Type B pancreatic cell (in vitro differentiated cells): ENCODE results near the gene HNF1A. TPM values are rescaled to one million over a fixed set of nuclear protein-coding genes. Genes with fewer than 3 reads are reported as not detected.

Source experiments
- DNase-seq: peaks from one replicate; pipeline ENCODE4 v3.0.0; 2021; ENCODE audit warnings: mixed read lengths; ENCODE audit not compliant: unreplicated experiment; ENCODE audit errors: extremely low spot score
- H3K27ac Mint-ChIP-seq: 2 replicates; pipeline ENCODE4 v1.8.0; 2021; ENCODE audit warnings: mild to moderate bottlenecking, mixed read lengths
- H3K27me3 Mint-ChIP-seq: 2 replicates; pipeline ENCODE4 v1.8.0; 2021; ENCODE audit warnings: mixed read lengths
- H3K36me3 Mint-ChIP-seq: 2 replicates; pipeline ENCODE4 v1.8.0; 2021; ENCODE audit warnings: mixed read lengths
- H3K4me1 Mint-ChIP-seq: one replicate; pipeline ENCODE4 v1.8.0; 2021; ENCODE audit warnings: mixed read lengths; ENCODE audit not compliant: unreplicated experiment
- H3K4me3 Mint-ChIP-seq: 2 replicates; pipeline ENCODE4 v1.8.0; 2021; ENCODE audit warnings: mild to moderate bottlenecking, mixed read lengths
- H3K9me3 Mint-ChIP-seq: 2 replicates; pipeline ENCODE4 v1.8.0; 2021; ENCODE audit warnings: mixed read lengths
- total RNA-seq: library from RNA; stranded (reverse); gene quantifications from 2 replicates; pipeline ENCODE4 v1.2.1, GENCODE V29; 2021; ENCODE audit warnings: low replicate concordance
- TF ChIP-seq, protein P1 (sequence below): fragments of 200-600 bp; sonication (generic); conservative IDR thresholded peaks from 2 replicates; pipeline ENCODE4 v1.5.0; 2021; ENCODE audit warnings: antibody characterized with exemption, mild to moderate bottlenecking

HNF1A gene
- total RNA-seq, 1 donor from 2014 or later, result 7.2 TPM

DNA sequence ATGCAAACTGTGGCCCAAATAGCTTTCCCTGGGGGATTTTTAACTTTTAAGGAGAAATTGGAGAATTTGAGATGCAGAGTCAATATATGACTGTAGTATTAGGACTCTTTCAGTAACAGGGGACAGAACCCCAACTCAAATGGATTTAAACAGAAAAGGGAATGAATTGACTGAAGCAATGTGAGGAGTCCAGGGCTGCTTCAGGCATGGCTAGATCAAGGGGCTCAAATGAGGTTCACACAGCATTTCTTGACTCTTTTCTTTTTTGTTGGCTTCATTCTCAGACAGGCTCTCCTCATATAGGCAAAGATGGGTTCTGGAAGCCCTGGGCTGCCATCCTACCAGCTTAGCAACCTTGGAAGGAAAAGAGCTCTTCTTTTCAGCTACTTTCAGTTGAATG lies 13.6 kb downstream of the HNF1A start:
- Mint-ChIP-seq H3K27ac (no peak overlapping the region), H3K27me3 (peaks cover 25% of the 10 kb centered on the region), H3K36me3 (no peaks in the 10 kb centered on the region), H3K4me3 (no peak overlapping the region), H3K4me1 (no peaks in the 10 kb centered on the region), H3K9me3 (no peaks in the 10 kb centered on the region)
- DNase-seq, result no peak
- TF ChIP-seq, protein P1, sequence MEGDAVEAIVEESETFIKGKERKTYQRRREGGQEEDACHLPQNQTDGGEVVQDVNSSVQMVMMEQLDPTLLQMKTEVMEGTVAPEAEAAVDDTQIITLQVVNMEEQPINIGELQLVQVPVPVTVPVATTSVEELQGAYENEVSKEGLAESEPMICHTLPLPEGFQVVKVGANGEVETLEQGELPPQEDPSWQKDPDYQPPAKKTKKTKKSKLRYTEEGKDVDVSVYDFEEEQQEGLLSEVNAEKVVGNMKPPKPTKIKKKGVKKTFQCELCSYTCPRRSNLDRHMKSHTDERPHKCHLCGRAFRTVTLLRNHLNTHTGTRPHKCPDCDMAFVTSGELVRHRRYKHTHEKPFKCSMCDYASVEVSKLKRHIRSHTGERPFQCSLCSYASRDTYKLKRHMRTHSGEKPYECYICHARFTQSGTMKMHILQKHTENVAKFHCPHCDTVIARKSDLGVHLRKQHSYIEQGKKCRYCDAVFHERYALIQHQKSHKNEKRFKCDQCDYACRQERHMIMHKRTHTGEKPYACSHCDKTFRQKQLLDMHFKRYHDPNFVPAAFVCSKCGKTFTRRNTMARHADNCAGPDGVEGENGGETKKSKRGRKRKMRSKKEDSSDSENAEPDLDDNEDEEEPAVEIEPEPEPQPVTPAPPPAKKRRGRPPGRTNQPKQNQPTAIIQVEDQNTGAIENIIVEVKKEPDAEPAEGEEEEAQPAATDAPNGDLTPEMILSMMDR, result no peak

DNA sequence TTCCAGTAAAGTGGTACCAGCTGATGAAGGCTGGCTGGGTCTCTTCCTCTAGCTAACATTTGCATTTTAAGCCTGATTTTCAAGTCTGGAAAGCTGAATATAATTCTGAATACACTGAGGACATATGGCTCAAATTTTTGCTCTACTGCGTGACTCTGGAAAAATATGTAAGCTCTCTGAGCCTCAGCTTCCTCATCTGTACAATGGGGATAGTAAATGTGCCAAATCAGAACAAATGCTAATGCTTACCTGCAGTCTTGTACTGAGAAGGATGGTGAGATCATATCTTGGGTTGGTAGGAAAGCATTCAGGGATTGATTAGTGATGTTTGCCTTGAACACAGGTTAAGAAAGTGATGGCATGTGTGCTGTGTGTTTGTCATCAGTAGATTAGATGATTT lies 14.6 kb downstream of the HNF1A start:
- Mint-ChIP-seq H3K27ac (no peak overlapping the region), H3K9me3 (no peaks in the 10 kb centered on the region), H3K36me3 (no peaks in the 10 kb centered on the region), H3K27me3 (peaks cover 25% of the 10 kb centered on the region), H3K4me1 (peaks cover 4% of the 10 kb centered on the region), H3K4me3 (no peak overlapping the region)
- TF ChIP-seq, protein P1, result no peak
- DNase-seq, result no peak

DNA sequence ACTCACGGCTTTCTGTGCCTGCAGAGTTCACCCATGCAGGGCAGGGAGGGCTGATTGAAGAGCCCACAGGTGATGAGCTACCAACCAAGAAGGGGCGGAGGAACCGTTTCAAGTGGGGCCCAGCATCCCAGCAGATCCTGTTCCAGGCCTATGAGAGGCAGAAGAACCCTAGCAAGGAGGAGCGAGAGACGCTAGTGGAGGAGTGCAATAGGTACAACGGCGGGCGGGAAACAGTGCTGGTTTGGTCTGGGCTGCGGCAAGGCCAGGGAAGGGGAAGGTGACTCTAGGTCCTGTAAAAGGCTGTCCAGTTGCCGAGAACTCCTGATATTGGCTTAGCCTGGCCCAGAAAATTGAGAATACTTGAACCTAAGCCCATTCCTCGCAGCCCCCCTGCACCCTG lies 15.2 kb downstream of the HNF1A start:
- H3K27ac Mint-ChIP-seq, result no peak overlapping the region
- no peaks in the 10 kb centered on the region for H3K36me3 Mint-ChIP-seq
- H3K4me3 Mint-ChIP-seq, result no peak overlapping the region
- peaks cover 25% of the 10 kb centered on the region for H3K27me3 Mint-ChIP-seq
- H3K4me1 Mint-ChIP-seq, result peaks cover 7% of the 10 kb centered on the region
- no peaks in the 10 kb centered on the region for H3K9me3 Mint-ChIP-seq
- TF ChIP-seq, protein P1, result no peak
- DNase-seq, result no peak

DNA sequence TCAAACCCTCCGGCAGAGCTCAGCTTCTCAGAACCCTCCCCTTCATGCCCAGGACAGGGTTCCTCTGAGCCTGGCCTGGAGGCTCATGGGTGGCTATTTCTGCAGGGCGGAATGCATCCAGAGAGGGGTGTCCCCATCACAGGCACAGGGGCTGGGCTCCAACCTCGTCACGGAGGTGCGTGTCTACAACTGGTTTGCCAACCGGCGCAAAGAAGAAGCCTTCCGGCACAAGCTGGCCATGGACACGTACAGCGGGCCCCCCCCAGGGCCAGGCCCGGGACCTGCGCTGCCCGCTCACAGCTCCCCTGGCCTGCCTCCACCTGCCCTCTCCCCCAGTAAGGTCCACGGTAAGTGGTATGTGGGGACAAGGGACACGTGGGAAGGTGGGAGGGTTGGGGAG lies 15.7 kb downstream of the HNF1A start:
- no peak overlapping the region for H3K27ac Mint-ChIP-seq
- no peaks in the 10 kb centered on the region for H3K36me3 Mint-ChIP-seq
- H3K4me3 Mint-ChIP-seq, result no peak overlapping the region
- H3K4me1 Mint-ChIP-seq, result peaks cover 9% of the 10 kb centered on the region
- H3K27me3 Mint-ChIP-seq, result peaks cover 25% of the 10 kb centered on the region
- no peaks in the 10 kb centered on the region for H3K9me3 Mint-ChIP-seq
- TF ChIP-seq, protein P1, result no peak
- DNase-seq, result no peak

DNA sequence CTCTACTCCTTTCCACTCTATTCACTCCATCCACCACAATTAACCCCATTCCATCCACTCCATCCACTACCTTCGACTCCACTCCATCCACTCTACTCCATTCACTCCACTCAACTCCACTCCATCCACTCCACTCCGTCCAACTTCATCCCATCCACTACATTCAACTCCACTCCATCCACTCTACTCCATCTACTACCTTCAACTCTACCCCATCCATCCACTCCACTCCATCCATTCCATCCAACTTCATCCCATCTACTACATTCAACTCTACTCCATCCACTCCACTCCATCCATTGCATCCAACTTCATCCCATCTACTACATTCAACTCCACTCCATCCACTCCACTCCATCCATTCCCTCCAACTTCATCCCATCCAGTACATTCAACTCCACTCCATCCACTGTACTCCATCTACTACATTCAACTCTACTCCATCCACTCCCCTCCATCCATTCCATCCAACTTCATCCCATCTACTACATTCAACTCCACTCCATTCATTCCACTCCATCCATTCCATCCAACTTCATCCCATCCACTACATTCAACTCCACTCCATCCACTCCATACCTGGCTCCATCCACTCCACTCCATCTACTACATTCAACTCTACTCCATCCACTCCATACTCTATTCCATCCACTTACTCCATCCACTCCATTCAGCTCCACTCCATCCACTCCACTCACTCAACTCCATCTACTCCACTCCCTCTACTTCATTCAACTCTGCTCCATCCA lies 16.4 kb downstream of the HNF1A start:
- peaks cover 22% of the 10 kb centered on the region for H3K27me3 Mint-ChIP-seq
- H3K27ac Mint-ChIP-seq, result no peak overlapping the region
- H3K4me1 Mint-ChIP-seq, result peaks cover 12% of the 10 kb centered on the region
- H3K9me3 Mint-ChIP-seq, result no peaks in the 10 kb centered on the region
- TF ChIP-seq, protein P1, result no peak
- H3K4me3 Mint-ChIP-seq, result no peak overlapping the region
- DNase-seq, result no peak
- H3K36me3 Mint-ChIP-seq, result no peaks in the 10 kb centered on the region
